ENCODE measurements around the gene RABEPK. TPM values are rescaled to one million over a fixed set of nuclear protein-coding genes. Genes with fewer than 3 reads are reported as not detected.
"Not testable (repeated sequence)": the region's sequence is repeated elsewhere in the genome, so short reads cannot be mapped to it uniquely, and the experiment has no call there.

RABEPK gene
- total and polyA plus RNA-seq, 8 donors = 11.2 to 32.6 (median 16.2) TPM

DNA sequence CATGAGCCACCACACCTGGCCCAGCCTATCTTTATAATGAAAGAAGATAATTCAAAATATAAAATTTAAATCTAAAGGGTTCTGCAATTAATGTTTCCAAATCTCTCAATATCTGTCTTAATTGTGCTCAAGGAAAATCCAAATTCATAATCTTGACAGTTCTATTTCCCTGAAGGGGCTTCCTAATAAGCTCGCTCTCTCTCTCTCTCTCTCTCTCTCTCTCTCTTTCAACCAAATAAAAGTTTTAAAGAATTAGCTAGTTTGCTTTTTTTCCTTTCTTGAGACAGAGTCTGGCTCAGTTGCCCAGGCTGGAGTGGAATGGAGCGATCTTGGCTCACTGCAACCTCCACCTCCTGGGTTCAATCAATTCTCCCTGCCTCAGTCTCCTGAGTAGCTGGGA is 43.8 kb upstream of the RABEPK start:
- Histone ChIP-seq H3K27ac (no peak overlapping the region), H3K27me3 (no peaks in the 10 kb centered on the region), H3K9me3 (no peaks in the 10 kb centered on the region), H3K4me1 (peaks cover 0 to 21% (median 14%) of the 10 kb centered on the region in 4 donors), H3K36me3 (peaks cover 20 to 64% (median 62%) of the 10 kb centered on the region in 4 donors), H3K4me3 (no peak overlapping the region)
- TF ChIP-seq POLR2A (IDR thresholded peaks at IDR 0.05) = no peak
- no peak for TF ChIP-seq POLR2AphosphoS5 (IDR thresholded peaks at IDR 0.05)
- no peak for TF ChIP-seq EP300 (IDR thresholded peaks at IDR 0.05)
- TF ChIP-seq CTCF (IDR thresholded peaks at IDR 0.05) = no peak
- intact Hi-C loops (cut with DNase I; ENCODE audit: low total_unique reads) = no loop called here
- DNase-seq = no peak
- 81 to 100% (median 98%) methylated on average over 2 of the region's 2 CpGs for WGBS, 5 donors

GRCh38 chr9:125160750-125161149 is 39.6 kb upstream of the RABEPK start:
- peaks cover 0 to 27% (median 17%) of the 10 kb centered on the region in 4 donors for H3K4me1 ChIP-seq
- H3K4me3 ChIP-seq = no peak overlapping the region
- no peak for DNase-seq
- peaks cover 0 to 39% (median 31%) of the 10 kb centered on the region in 4 donors for H3K36me3 ChIP-seq
- intact Hi-C loops (cut with DNase I; ENCODE audit: low total_unique reads) = no loop called here
- H3K27me3 ChIP-seq = no peaks in the 10 kb centered on the region
- peak overlapping the region in 3 of 5 donors; percentile 6 to 58 (median 56) for H3K27ac ChIP-seq
- no peak for TF ChIP-seq POLR2A (IDR thresholded peaks at IDR 0.05)
- H3K9me3 ChIP-seq = no peaks in the 10 kb centered on the region

DNA sequence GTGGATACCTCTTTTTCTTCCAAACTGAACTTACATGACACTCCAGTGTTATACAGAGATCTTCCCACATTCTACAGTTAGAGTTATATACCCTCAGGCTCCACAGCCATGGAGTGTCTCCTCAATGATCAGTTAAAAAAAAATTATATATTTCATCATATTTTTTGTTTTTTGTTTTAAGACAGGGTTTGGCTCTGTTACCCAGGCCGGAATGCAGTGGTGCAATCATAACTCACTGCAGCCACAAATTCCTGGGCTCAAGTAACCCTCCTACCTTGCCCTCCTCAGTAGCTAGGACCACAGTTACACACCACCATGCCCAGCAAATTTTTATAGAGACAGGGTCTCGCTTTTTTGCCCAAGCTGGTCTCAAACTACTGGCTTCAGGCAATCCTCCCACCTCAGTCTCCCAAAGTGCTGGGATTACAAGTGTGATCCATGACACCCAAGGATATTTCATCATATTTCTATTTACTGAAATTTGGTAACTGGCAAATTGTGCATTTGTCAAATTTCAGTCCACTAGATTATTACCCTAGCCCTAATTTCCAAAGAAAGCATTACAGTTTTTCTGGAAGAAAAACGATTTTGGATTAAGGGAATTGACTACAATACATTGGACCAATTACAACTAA is 38.9 kb upstream of the RABEPK start:
- intact Hi-C loops (cut with DNase I; ENCODE audit: low total_unique reads) = no loop called here
- H3K27me3 ChIP-seq = no peaks in the 10 kb centered on the region
- WGBS, 5 donors = 59 to 80% (median 70%) methylated on average over 3 of the region's 3 CpGs

DNA sequence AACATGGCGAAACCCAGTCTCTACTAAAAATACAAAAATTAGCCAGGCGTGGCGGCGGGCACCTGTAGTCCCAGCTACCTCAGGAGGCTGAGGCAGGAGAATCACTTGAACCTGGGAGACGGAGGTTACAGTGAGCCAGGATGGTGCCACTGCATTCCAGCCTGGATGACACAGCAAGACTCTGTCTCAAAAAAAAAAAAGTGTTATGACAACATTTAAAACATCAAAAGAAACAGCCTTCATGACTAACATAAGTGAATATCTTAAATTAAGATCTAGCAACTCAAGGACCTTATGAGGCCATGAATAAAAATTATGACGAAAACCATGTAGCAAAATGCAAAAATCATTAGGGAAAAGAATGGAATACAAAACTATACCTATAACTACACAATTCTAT is 37.5 kb upstream of the RABEPK start:
- Histone ChIP-seq H3K36me3 (peaks cover 0 to 25% (median 15%) of the 10 kb centered on the region in 4 donors), H3K4me1 (peaks cover 0 to 41% (median 18%) of the 10 kb centered on the region in 4 donors)
- H3K9me3 ChIP-seq; H3K27ac ChIP-seq; DNase-seq; intact Hi-C loops (cut with DNase I; ENCODE audit: low total_unique reads); H3K4me3 ChIP-seq; H3K27me3 ChIP-seq: not testable (repeated sequence)
- 90 to 98% (median 96%) methylated on average over 6 of the region's 6 CpGs for whole genome bisulfite sequencing, 5 donors

More for the DNA sequence above, 38.9 kb upstream of the RABEPK start:
- DNase-seq = no peak
- peak overlapping the region in 3 of 5 donors; percentile 6 to 58 (median 56) for H3K27ac ChIP-seq
- H3K36me3 ChIP-seq = peaks cover 0 to 40% (median 27%) of the 10 kb centered on the region in 4 donors
- H3K9me3 ChIP-seq = no peaks in the 10 kb centered on the region
- no peak overlapping the region for H3K4me3 ChIP-seq
- H3K4me1 ChIP-seq = peaks cover 0 to 32% (median 18%) of the 10 kb centered on the region in 4 donors
- no peak for TF ChIP-seq EP300 (IDR thresholded peaks at IDR 0.05)
- no peak for TF ChIP-seq POLR2A (IDR thresholded peaks at IDR 0.05)
- TF ChIP-seq POLR2AphosphoS5 (IDR thresholded peaks at IDR 0.05) = no peak
- TF ChIP-seq CTCF (IDR thresholded peaks at IDR 0.05) = no peak

GRCh38 chr9:125166762-125167161 is 33.6 kb upstream of the RABEPK start:
- 33 to 92% (median 69%) methylated on average over 2 of the region's 2 CpGs for WGBS, 5 donors
- peak overlapping the region in 1 of 5 donors; percentile 22 for H3K27ac ChIP-seq
- no peaks in the 10 kb centered on the region for H3K9me3 ChIP-seq
- DNase-seq = no peak
- no peak for TF ChIP-seq POLR2AphosphoS5 (IDR thresholded peaks at IDR 0.05)
- no peak for TF ChIP-seq CTCF (IDR thresholded peaks at IDR 0.05)
- no peak for TF ChIP-seq EP300 (IDR thresholded peaks at IDR 0.05)
- no peak for TF ChIP-seq POLR2A (IDR thresholded peaks at IDR 0.05)
- peaks cover 0 to 50% (median 43%) of the 10 kb centered on the region in 4 donors for H3K36me3 ChIP-seq
- no peaks in the 10 kb centered on the region for H3K27me3 ChIP-seq
- intact Hi-C loops (cut with DNase I; ENCODE audit: low total_unique reads) = no loop called here
- no peak overlapping the region for H3K4me3 ChIP-seq
- H3K4me1 ChIP-seq = peaks cover 0 to 24% (median 5%) of the 10 kb centered on the region in 4 donors

Data from stomach (tissue), 9 donors.